GM23338 (cell line): ENCODE data around the gene AIMP1.

Experiments used
- CREB1 ChIP-seq: fragments of 250-450 bp; sonication (Bioruptor Pico); IDR thresholded peaks from 2 replicates; pipeline ENCODE4 v1.5.0; 2020; ENCODE audit warnings: low read depth, mild to moderate bottlenecking, moderate library complexity
- EZH2 ChIP-seq: fragments of 200-600 bp; sonication (generic); IDR thresholded peaks from one replicate; pipeline ENCODE4 v1.8.0; 2017; ENCODE audit warnings: antibody characterized with exemption, mild to moderate bottlenecking, low read depth; ENCODE audit not compliant: unreplicated experiment
- EZH2phosphoT487 ChIP-seq: fragments of 200-600 bp; sonication (generic); IDR thresholded peaks from one replicate; pipeline ENCODE4 v1.8.1; 2018; ENCODE audit warnings: antibody characterized with exemption; ENCODE audit not compliant: unreplicated experiment
- JUNB ChIP-seq: IDR thresholded peaks from one replicate; pipeline ENCODE4 v1.6.1; 2016; ENCODE audit warnings: antibody characterized with exemption; ENCODE audit not compliant: unreplicated experiment
- NANOG ChIP-seq: IDR thresholded peaks from 2 replicates; pipeline ENCODE4 v1.6.1; 2016; ENCODE audit warnings: antibody characterized with exemption, borderline replicate concordance
- POLR2AphosphoS5 ChIP-seq: IDR thresholded peaks from 2 replicates; pipeline ENCODE4 v1.6.1; 2016; ENCODE audit warnings: antibody characterized with exemption, low read depth
- REST ChIP-seq: IDR thresholded peaks from one replicate; pipeline ENCODE4 v1.6.1; 2018; ENCODE audit warnings: antibody characterized with exemption; ENCODE audit not compliant: unreplicated experiment
- ZNF114 ChIP-seq: fragments of 250-450 bp; sonication (Bioruptor Pico); IDR thresholded peaks from 2 replicates; pipeline ENCODE4 v1.5.0; 2020; ENCODE audit warnings: mild to moderate bottlenecking, moderate library complexity
- ZNF331 ChIP-seq: fragments of 250-450 bp; sonication (Bioruptor Pico); IDR thresholded peaks from 2 replicates; pipeline ENCODE4 v1.5.0; 2020; ENCODE audit warnings: low read depth, mild to moderate bottlenecking, moderate library complexity
- TF ChIP-seq, protein P1 (sequence below), 2 experiments: fragments of 200-600 bp in 1 of 2; sonication (generic) in 1 of 2; conservative IDR thresholded peaks; 2 replicates each; pipeline versions ENCODE4 v1.5.1 to v1.6.1; 2016 to 2017; ENCODE audit warnings: antibody characterized with exemption in 2 of 2, low read depth in 2 of 2, mild to moderate bottlenecking in 2 of 2, moderate library complexity in 1 of 2
- TF ChIP-seq, protein P2 (sequence below): IDR thresholded peaks from 2 replicates; pipeline ENCODE4 v1.6.1; 2016; ENCODE audit warnings: antibody characterized with exemption

DNA sequence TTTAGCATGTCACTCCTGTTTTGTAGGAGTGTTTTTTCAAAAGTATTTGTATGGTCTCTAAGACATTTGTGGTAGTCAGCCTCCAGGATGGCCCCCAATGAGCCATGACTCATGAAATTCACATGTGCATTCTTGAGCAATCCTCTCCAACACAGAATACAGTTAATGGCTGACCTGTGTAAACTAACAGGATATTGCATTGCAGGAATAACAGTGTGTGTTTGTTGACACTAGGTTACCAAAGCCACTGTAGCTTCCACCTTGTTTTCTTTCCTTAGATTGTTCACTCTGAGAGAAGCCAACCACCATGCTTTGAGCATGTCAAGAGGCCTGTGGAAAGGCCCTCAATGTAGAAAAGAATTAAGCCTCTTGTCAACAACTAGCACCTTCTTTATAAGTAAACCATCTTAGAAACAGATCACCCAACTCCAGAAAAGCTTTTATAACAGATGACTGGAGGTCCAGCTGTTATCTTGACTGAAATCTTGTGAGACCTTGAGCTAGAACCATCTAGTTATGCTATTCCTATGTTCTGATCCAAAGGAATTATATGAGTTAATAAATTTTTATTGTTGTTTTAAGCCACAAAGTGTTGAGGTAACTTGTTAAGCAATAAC, 28.9 kb upstream of the AIMP1 start:
- no peak for TF ChIP-seq EZH2phosphoT487
- TF ChIP-seq, protein P1, sequence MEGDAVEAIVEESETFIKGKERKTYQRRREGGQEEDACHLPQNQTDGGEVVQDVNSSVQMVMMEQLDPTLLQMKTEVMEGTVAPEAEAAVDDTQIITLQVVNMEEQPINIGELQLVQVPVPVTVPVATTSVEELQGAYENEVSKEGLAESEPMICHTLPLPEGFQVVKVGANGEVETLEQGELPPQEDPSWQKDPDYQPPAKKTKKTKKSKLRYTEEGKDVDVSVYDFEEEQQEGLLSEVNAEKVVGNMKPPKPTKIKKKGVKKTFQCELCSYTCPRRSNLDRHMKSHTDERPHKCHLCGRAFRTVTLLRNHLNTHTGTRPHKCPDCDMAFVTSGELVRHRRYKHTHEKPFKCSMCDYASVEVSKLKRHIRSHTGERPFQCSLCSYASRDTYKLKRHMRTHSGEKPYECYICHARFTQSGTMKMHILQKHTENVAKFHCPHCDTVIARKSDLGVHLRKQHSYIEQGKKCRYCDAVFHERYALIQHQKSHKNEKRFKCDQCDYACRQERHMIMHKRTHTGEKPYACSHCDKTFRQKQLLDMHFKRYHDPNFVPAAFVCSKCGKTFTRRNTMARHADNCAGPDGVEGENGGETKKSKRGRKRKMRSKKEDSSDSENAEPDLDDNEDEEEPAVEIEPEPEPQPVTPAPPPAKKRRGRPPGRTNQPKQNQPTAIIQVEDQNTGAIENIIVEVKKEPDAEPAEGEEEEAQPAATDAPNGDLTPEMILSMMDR (conservative IDR thresholded peaks at IDR 0.05; ENCODE audit: low read depth in 2 of 2): no peak
- no peak for TF ChIP-seq ZNF331
- TF ChIP-seq EZH2: no peak
- no peak for TF ChIP-seq REST
- no peak for TF ChIP-seq CREB1 (CRISPR knock-in tag)
- no peak for TF ChIP-seq POLR2AphosphoS5
- no peak for TF ChIP-seq NANOG
- no peak for TF ChIP-seq JUNB
- no peak for TF ChIP-seq ZNF114 (CRISPR knock-in tag)
- TF ChIP-seq, protein P2, sequence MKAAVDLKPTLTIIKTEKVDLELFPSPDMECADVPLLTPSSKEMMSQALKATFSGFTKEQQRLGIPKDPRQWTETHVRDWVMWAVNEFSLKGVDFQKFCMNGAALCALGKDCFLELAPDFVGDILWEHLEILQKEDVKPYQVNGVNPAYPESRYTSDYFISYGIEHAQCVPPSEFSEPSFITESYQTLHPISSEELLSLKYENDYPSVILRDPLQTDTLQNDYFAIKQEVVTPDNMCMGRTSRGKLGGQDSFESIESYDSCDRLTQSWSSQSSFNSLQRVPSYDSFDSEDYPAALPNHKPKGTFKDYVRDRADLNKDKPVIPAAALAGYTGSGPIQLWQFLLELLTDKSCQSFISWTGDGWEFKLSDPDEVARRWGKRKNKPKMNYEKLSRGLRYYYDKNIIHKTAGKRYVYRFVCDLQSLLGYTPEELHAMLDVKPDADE: no peak
